Midbrain (tissue), 1 donor: ENCODE data around the gene OSBPL9.
"Not testable (repeated sequence)": the region's sequence is repeated elsewhere in the genome, so short reads cannot be mapped to it uniquely, and the experiment has no call there.

Experiments
- DNase-seq: peaks from one replicate; lab custom pipeline; 2025; lab: John Stamatoyannopoulos, UW

The OSBPL9 gene

GRCh38 chr1:51636764-51637522 lies 20.1 kb downstream of the OSBPL9 start:
- no peak for DNase-seq

- no peak for DNase-seq
Observed at GRCh38 chr1:51638350-51638749, 21.5 kb downstream of the OSBPL9 start.

DNA sequence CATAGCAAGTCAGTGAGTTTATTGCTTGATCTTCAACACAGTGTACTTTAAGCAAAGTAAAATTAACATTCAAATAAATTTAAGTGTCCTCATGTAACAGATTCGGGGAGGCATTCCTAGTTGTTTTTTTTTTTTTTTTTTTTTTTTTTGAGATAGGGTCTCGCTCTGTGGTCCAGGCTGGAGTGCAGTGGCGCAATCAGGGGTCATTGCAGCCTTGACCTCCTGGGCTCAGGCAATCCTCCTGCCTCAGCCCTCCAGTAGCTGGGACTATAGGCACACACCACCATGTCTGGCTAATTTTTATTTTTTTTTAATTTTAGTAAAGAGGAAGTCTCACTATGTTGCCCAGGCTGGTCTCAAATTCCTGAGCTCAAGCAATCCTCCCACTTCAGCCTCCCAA lies 22.8 kb downstream of the OSBPL9 start:
- no peak for DNase-seq

DNA sequence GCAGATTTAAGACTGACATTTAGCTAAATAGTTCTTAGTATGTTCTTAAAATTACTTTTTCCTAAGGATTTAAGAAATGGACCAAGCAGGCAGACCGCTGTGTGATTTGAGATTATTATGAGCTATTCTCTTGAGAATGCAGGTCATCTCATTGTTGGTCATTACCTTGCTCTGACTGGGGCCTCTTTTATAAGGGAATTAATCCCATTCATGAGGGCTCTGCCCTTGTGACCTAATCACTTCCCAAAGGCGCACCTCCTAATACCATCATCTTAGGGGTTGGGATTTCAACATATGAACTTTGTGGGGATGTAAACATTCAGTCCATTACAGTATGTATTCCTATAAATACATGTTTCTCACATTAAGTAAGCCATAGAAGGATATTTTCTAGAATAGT lies 24.2 kb downstream of the OSBPL9 start:
- no peak for DNase-seq

DNA sequence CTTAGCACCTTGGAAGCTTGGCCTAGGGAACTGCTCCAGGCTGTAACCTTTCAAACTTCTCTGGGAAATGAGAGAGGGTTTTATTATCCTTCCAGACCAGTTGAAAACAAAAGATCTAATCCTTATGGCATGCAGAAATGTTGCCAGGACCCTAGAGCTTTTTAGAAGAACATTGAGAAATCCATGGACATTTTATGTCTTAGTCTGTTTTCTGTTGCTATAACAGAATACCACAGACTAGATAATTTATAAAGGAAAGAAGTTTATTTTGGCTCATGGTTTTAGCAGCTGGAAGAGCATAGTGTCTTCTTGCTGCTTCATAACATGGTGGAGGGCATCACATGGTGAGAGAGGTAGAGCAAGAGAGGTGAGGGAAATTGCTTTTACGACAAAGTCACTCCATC lies 25.8 kb downstream of the OSBPL9 start:
- DNase-seq: no peak

GRCh38 chr1:51643362-51643761 lies 26.5 kb downstream of the OSBPL9 start:
- no peak for DNase-seq

- DNase-seq: no peak
Observed at GRCh38 chr1:51644020-51644419, 27.1 kb downstream of the OSBPL9 start.

DNA sequence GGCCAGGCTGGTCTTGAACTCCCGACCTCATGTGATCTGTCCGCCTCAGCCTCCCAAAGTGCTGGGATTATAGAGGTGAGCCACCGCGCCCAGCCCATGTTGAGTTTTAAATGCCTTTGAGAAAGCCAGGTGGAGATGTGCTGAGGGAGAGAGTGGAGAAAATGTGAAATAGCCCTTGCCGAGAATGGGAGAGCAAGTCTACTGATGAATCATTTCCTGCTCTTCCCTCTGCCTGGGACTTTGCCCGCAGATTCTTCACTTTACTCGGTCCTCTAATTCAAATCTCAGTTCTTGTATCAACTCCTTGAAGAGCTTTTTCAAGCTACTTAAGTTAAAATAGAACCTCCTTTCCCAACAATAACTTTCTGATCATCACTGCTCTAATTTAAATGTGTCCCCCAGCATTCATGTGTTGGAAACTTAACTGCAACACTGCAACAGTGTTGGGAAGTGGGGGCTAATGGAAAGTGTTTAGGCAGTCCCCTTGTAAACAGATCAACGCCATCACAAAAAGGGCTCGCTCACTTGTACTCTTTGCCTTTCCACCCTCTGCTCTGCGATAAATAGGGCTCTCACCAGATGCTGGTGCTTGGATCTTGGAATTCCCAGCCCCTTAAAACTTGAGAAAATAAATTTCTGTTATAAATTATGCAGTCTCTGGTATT lies 27.8 kb downstream of the OSBPL9 start:
- no peak for DNase-seq

DNA sequence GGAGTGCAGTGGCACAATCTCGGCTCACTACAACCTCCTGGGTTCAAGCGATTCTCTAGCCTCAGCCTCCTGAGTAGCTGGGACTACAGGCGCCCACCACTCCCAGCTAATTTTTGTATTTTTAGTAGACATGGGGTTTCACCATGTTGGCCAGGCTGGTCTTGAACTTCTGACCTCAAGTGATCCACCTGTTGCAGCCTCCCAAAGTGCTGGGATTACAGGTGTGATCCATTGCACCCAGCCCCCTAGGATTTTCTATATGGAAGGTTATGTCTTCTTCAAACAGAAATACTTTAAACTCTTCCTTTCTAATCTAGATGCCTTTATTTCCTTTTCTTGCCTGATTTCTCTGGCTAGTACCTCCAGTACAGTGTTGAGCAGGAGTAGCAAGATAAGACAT lies 29.7 kb downstream of the OSBPL9 start:
- not testable (repeated sequence) for DNase-seq

GRCh38 chr1:51648180-51649109 lies 31.6 kb downstream of the OSBPL9 start:
- DNase-seq: peak; percentile 11

GRCh38 chr1:51649593-51650091 lies 32.8 kb downstream of the OSBPL9 start:
- no peak for DNase-seq

DNA sequence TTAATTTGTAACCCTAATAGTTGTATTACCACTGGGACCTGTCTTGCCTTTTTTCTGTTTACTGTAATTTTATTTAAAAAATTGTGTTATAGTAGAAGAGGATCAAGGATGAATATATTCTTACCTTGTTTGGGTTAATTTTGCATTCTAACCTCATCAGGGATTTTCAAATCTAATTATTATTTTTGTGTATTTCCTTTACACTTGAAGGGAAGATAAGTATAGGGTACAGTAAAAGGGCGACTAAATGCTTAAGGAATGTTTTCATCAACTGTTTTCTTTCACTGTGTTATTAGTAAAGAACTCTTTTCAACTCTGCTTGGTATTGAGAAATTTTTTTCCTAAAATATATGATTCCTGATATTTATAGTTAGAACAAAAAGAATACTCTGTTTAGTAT lies 33.3 kb downstream of the OSBPL9 start:
- DNase-seq: no peak

DNA sequence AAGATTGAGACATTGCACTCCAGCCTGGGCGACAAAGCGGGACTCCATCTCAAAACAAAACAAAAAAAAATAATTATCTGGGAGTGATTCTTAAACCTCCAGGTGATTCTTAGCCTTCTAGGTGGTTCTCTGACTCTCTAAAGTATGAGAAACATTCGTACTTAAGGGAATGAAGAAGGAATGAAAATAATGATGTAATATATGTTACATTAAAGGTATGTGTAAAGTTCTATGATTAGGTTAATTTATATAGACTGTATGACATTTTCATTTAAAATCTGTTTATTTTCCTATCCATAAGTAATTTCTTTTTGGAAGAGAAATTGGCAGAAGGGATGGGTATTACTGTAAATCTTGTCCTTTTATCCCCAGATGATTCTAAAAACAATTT lies 34.7 kb downstream of the OSBPL9 start:
- DNase-seq: no peak

- no peak for DNase-seq
Observed at GRCh38 chr1:51652599-51652998, 35.7 kb downstream of the OSBPL9 start.

GRCh38 chr1:51653127-51653526 lies 36.2 kb downstream of the OSBPL9 start:
- DNase-seq: no peak

- no peak for DNase-seq
Observed at GRCh38 chr1:51654000-51654399, 37.1 kb downstream of the OSBPL9 start.

GRCh38 chr1:51656374-51656773 lies 39.5 kb downstream of the OSBPL9 start:
- no peak for DNase-seq

GRCh38 chr1:51660580-51660979 lies 43.7 kb downstream of the OSBPL9 start:
- DNase-seq: no peak

DNA sequence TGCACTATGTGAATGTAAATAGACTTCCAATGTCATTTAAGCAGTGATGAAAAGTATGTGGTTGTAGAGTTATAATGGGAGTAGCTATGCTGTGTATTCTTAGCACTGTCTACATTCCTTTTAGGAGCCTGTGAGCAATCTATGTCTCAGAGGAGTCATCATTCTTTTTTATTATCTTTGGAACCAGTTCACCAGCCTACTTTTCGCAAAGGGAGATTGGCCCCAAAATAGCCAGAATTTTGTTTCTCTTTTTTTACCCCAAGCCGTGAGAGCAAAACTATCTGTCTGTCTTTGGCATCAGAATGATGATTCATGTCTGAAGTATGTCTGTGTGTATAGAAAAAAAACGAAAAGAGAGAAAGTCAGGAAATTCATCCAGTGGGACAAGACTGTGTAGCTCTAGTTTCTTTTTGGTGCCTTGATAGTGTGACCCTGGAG lies 44.2 kb downstream of the OSBPL9 start:
- no peak for DNase-seq

GRCh38 chr1:51663105-51663504 lies 46.2 kb downstream of the OSBPL9 start:
- DNase-seq: no peak

DNA sequence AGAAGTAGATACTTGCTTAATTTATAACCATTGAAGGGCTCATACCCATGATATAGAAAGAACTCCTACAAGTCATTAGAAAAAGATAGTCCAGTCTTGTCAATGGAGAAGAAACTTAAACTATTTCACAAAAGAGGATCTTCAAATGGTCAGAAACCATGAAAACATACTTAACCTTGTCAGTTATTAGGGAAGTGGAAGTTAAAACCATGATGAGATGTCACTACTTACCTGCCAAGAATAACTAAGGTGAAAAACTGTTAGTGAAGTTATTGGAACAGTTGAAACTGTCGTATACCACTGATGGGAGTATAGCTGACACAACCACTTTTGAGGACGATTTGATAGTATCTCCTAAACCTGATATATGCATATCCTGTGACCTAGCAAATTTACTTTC lies 46.8 kb downstream of the OSBPL9 start:
- DNase-seq: no peak
